IMR-90 (cell line): ENCODE results near the gene VPS8. TPM values are rescaled to one million over a fixed set of nuclear protein-coding genes. Genes with fewer than 3 reads are reported as not detected.

Experiments used
- ATAC-seq: fragments of 200-7000 bp; cut with Tn5 transposase; 2 replicates; pipeline ENCODE4 v1.9.1; 2020; ENCODE audit warnings: low read depth, mild to moderate bottlenecking, moderate library complexity
- BruUV-seq: library from RNA; stranded (reverse); fragments of 400-500 nt; replicated peaks from 2 replicates; lab custom pipeline; 2021; lab: Mats Ljungman, UMichigan
- CTCF ChIA-PET: fragments of 300-600 bp; formaldehyde crosslinking; extraction: SDS; loops from one replicate; lab custom pipeline; 2021; ENCODE audit warnings: antibody characterized with exemption; lab: Yijun Ruan, JAX
- POLR2A ChIA-PET: fragments of 300-600 bp; sonication (Branson Sonifier 250); formaldehyde crosslinking; loops from one replicate; lab custom pipeline; 2022; ENCODE audit warnings: antibody characterized with exemption; ENCODE audit not compliant: unreplicated experiment; lab: Charles Lee
- DNase-seq: peaks from one replicate; pipeline ENCODE4 v3.0.0; 2013
- H2AFZ ChIP-seq: replicated peaks from 2 replicates; pipeline ENCODE3; 2013; ENCODE audit warnings: low read length, mild to moderate bottlenecking; ENCODE audit not compliant: poor library complexity
- H2AK5ac ChIP-seq: 2 replicates; pipeline ENCODE4 v1.6.1; 2013; ENCODE audit warnings: low read depth, low read length, inconsistent platforms
- H2AK9ac ChIP-seq: replicated peaks from 2 replicates; pipeline ENCODE3; 2013; ENCODE audit warnings: mild to moderate bottlenecking, low read depth, low read length, moderate library complexity; ENCODE audit not compliant: poor library complexity
- H2BK120ac ChIP-seq: 2 replicates; pipeline ENCODE4 v1.6.1; 2013; ENCODE audit warnings: low read depth, low read length, inconsistent platforms
- H2BK15ac ChIP-seq: 3 replicates; pipeline ENCODE4 v1.6.1; 2013; ENCODE audit warnings: low read depth, low read length, inconsistent platforms
- H2BK20ac ChIP-seq: 2 replicates; pipeline ENCODE4 v1.6.1; 2013; ENCODE audit warnings: low read depth, mild to moderate bottlenecking, inconsistent platforms, low read length, moderate library complexity
- H2BK5ac ChIP-seq: 2 replicates; pipeline ENCODE4 v1.6.1; 2013; ENCODE audit warnings: mild to moderate bottlenecking, low read depth, low read length, inconsistent platforms; ENCODE audit not compliant: poor library complexity, severe bottlenecking
- H3K14ac ChIP-seq: replicated peaks from 2 replicates; pipeline ENCODE4 v1.6.1; 2013; ENCODE audit warnings: low read depth, low read length, inconsistent platforms
- H3K18ac ChIP-seq: 2 replicates; pipeline ENCODE4 v1.6.1; 2013; ENCODE audit warnings: low read depth, low read length, control low read depth
- H3K23ac ChIP-seq: 2 replicates; pipeline ENCODE4 v1.6.1; 2013; ENCODE audit warnings: low read depth, low read length, inconsistent platforms
- H3K27ac ChIP-seq: 2 replicates; pipeline ENCODE4 v1.5.1; 2013; ENCODE audit warnings: mild to moderate bottlenecking, control low read depth, low read length; ENCODE audit not compliant: insufficient read depth
- H3K27me3 ChIP-seq: 2 replicates; pipeline ENCODE4 v1.6.1; 2013; ENCODE audit warnings: low read length; ENCODE audit not compliant: control insufficient read depth, insufficient read depth
- H3K36me3 ChIP-seq: 2 replicates; pipeline ENCODE4 v1.6.1; 2013; ENCODE audit warnings: low read length, mixed read lengths; ENCODE audit not compliant: control insufficient read depth, insufficient read depth
- H3K4ac ChIP-seq: 2 replicates; pipeline ENCODE4 v1.6.1; 2013; ENCODE audit warnings: low read depth, low read length, inconsistent platforms
- H3K4me1 ChIP-seq: 2 replicates; pipeline ENCODE4 v1.6.1; 2013; ENCODE audit warnings: low read length, mixed read lengths; ENCODE audit not compliant: control insufficient read depth, insufficient read depth
- H3K4me2 ChIP-seq: 2 replicates; pipeline ENCODE4 v1.6.1; 2013; ENCODE audit warnings: low read depth, mild to moderate bottlenecking, control low read depth, low read length, moderate library complexity
- H3K4me3 ChIP-seq: 2 replicates; pipeline ENCODE4 v1.5.1; 2013; ENCODE audit warnings: low read depth, mild to moderate bottlenecking, control low read depth, low read length, moderate library complexity; ENCODE audit not compliant: insufficient read depth
- H3K56ac ChIP-seq: 2 replicates; pipeline ENCODE4 v1.6.1; 2013; ENCODE audit warnings: low read length, inconsistent platforms; ENCODE audit not compliant: insufficient read depth; ENCODE audit errors: extremely low read depth
- H3K79me1 ChIP-seq, 2 experiments: 2 replicates each; pipeline ENCODE4 v1.6.1; 2013; ENCODE audit warnings: low read length in 2 of 2, inconsistent platforms in 1 of 2, low read depth in 1 of 2
- H3K9ac ChIP-seq: 2 replicates; pipeline ENCODE4 v1.6.1; 2013; ENCODE audit warnings: low read depth, low read length, control low read depth
- H3K9me1 ChIP-seq: 2 replicates; pipeline ENCODE4 v1.6.1; 2013; ENCODE audit warnings: low read length, inconsistent platforms; ENCODE audit not compliant: insufficient read depth
- H3K9me3 ChIP-seq: 2 replicates; pipeline ENCODE4 v1.6.1; 2013; ENCODE audit warnings: low read length; ENCODE audit not compliant: control insufficient read depth, insufficient read depth
- H4K20me1 ChIP-seq: 2 replicates; pipeline ENCODE4 v1.6.1; 2013; ENCODE audit warnings: low read length, inconsistent platforms; ENCODE audit not compliant: insufficient read depth
- H4K5ac ChIP-seq: 2 replicates; pipeline ENCODE4 v1.6.1; 2013; ENCODE audit warnings: mild to moderate bottlenecking, low read depth, low read length, control low read depth
- H4K8ac ChIP-seq, 2 experiments: 2 replicates each; pipeline ENCODE4 v1.6.1; 2013; ENCODE audit warnings: low read depth in 2 of 2, low read length in 2 of 2, control low read depth in 1 of 2, inconsistent platforms in 1 of 2
- H4K91ac ChIP-seq: 2 replicates; pipeline ENCODE4 v1.6.1; 2013; ENCODE audit warnings: low read depth, low read length, inconsistent platforms; ENCODE audit not compliant: insufficient read depth
- CEBPB ChIP-seq: IDR thresholded peaks from 2 replicates; pipeline ENCODE4 v1.6.1; 2012; ENCODE audit warnings: low read depth, low read length, improper control_type of control experiment
- CHD1 ChIP-seq: IDR thresholded peaks from 2 replicates; pipeline ENCODE4 v1.6.1; 2012; ENCODE audit warnings: low read depth, low read length, improper control_type of control experiment
- ELK1 ChIP-seq: fragments of 150-350 bp; IDR thresholded peaks from 2 replicates; pipeline ENCODE4 v1.6.1; 2016; ENCODE audit warnings: low read depth, mild to moderate bottlenecking, low read length, moderate library complexity, borderline replicate concordance
- NFE2L2 ChIP-seq: fragments of 150-350 bp; IDR thresholded peaks from 2 replicates; pipeline ENCODE4 v1.6.1; 2016; ENCODE audit warnings: low read depth, mild to moderate bottlenecking, low read length
- WGBS, 2 experiments: methylation state at CpG; one replicate each; pipeline versions ENCODE4 v1.1.5 to v1.1.7; 2013; ENCODE audit warnings: missing lambda C conversion rate in 2 of 2; ENCODE audit not compliant: insufficient read length in 1 of 2; ENCODE audit errors: extremely low coverage in 2 of 2; 5-methylcytosine and 5-hydroxymethylcytosine counted together
- dilution Hi-C: fragments of 300-500 bp; cut with HindIII; formaldehyde crosslinking; loops from one replicate; pipeline ENCODE4 v1.14.3; 2018; ENCODE audit warnings: low sequenced_read_pairs; ENCODE audit not compliant: unreplicated experiment
- in situ Hi-C: fragments of 300-500 bp; cut with MboI; formaldehyde crosslinking; loops from 3 replicates; pipeline ENCODE4 v1.14.3; 2019; ENCODE audit warnings: low sequenced_read_pairs, inconsistent platforms, mixed read lengths
- intact Hi-C: fragments of 100-400 bp; cut with micrococcal nuclease; formaldehyde crosslinking; loops from 2 replicates; pipeline ENCODE4 v1.10.0; 2022
- polyA plus RNA-seq, 3 experiments: library from polyadenylated mRNA; depleted of rRNA; stranded (reverse); fragments of >200 nt; gene quantifications; 2 replicates each; pipeline ENCODE4 v1.2.3, GENCODE V29; 2012; ENCODE audit warnings: low replicate concordance in 1 of 3
- total RNA-seq: library from RNA; depleted of rRNA; stranded (reverse); fragments of >200 nt; gene quantifications from 2 replicates; pipeline ENCODE4 v1.2.3, GENCODE V29; 2012

Gene VPS8
- total and polyA plus RNA-seq, 2 of the 4 experiments (the other 2 are of a cell fraction): 14.0 to 56.1 TPM

GRCh38 chr3:184784731-184785500, 27.1 kb upstream of the VPS8 start (continued):
- TF ChIP-seq CHD1: no peak
- no peak for TF ChIP-seq NFE2L2

- H2BK20ac ChIP-seq: peak overlapping the region; percentile 37; the same call in 1 of the 2 replicates
- peak overlapping the region; percentile 80 for H2BK5ac ChIP-seq
- H3K9me1 ChIP-seq: peaks cover 25% of the 10 kb centered on the region
- H2BK15ac ChIP-seq: peak overlapping the region; percentile 56; the same call in 1 of the 3 replicates
- dilution Hi-C loops: no loop called here
- H3K14ac ChIP-seq: peak overlapping the region; percentile 57; the same call in 1 of the 2 replicates
- peak overlapping the region; percentile 66 for H3K4ac ChIP-seq
- peaks cover 21% of the 10 kb centered on the region for H3K4me1 ChIP-seq
- 0 out of 2 replicates have a peak, but pooled peaks cover 4% of the 10 kb centered on the region for H3K27me3 ChIP-seq
- no peak overlapping the region; the same call in 1 of the 2 replicates for H2AK5ac ChIP-seq
- peak overlapping the region; percentile 88 for H2BK120ac ChIP-seq
- H3K18ac ChIP-seq: peak overlapping the region; percentile 70
- H4K91ac ChIP-seq: peak overlapping the region; percentile 65
- H4K8ac ChIP-seq: peak overlapping the region; percentile 60 to 91; a peak in 3 of 4 replicates
- H3K4me2 ChIP-seq: peak overlapping the region; percentile 81
- H2AFZ ChIP-seq: peak overlapping the region; percentile 87
- no peak overlapping the region; the same call in 1 of the 2 replicates for H3K56ac ChIP-seq
- intact Hi-C loops: no loop called here
- no peak overlapping the region for H3K9ac ChIP-seq
- H3K79me1 ChIP-seq: no peaks in the 10 kb centered on the region
- peak overlapping the region; percentile 52; the same call in 1 of the 2 replicates for H3K23ac ChIP-seq
- no peak for TF ChIP-seq ELK1
- peak; percentile 55; the same call in 1 of the 2 replicates for TF ChIP-seq CEBPB
- TF ChIP-seq NFE2L2: no peak
- H3K9me3 ChIP-seq: no peaks in the 10 kb centered on the region
- in situ Hi-C loops: no loop called here
- WGBS, 2 experiments: 79% methylated on average over 8 of the region's 12 CpGs; no CpG with 5 or more reads in 1 of the 2 experiments
- peak overlapping the region; percentile 93 for H3K27ac ChIP-seq
- no TSS peak for BruUV-seq
- H4K20me1 ChIP-seq: no peaks in the 10 kb centered on the region
- H2AK9ac ChIP-seq: peak overlapping the region; percentile 33
- POLR2A ChIA-PET: no interaction called here
- CTCF ChIA-PET: interaction anchor here (1.2 to 1.3 kb wide), 2 partner anchors 18 to 224 kb away, joined by 5 to 9 read pairs; partner anchors contain the start of gene EPHB3
- peak overlapping the region; percentile 51; the same call in 1 of the 2 replicates for H4K5ac ChIP-seq
- no peak for ATAC-seq
- no peak for DNase-seq
- H3K36me3 ChIP-seq: no peaks in the 10 kb centered on the region
- H3K4me3 ChIP-seq: no peak overlapping the region
Measured at GRCh38 chr3:184785890-184786279, 26.1 kb upstream of the VPS8 start.
